IMR-90 (cell line): ENCODE measurements around the gene ALB. TPM values are rescaled to one million over a fixed set of nuclear protein-coding genes. Genes with fewer than 3 reads are reported as not detected.

Experiments used
- ATAC-seq: fragments of 200-7000 bp; cut with Tn5 transposase; 2 replicates; pipeline ENCODE4 v1.9.1; 2020; ENCODE audit warnings: low read depth, mild to moderate bottlenecking, moderate library complexity
- BruUV-seq: library from RNA; stranded (reverse); fragments of 400-500 nt; replicated peaks from 2 replicates; lab custom pipeline; 2021; lab: Mats Ljungman, UMichigan
- CTCF ChIA-PET: fragments of 300-600 bp; formaldehyde crosslinking; extraction: SDS; loops from one replicate; lab custom pipeline; 2021; ENCODE audit warnings: antibody characterized with exemption; lab: Yijun Ruan, JAX
- POLR2A ChIA-PET: fragments of 300-600 bp; sonication (Branson Sonifier 250); formaldehyde crosslinking; loops from one replicate; lab custom pipeline; 2022; ENCODE audit warnings: antibody characterized with exemption; ENCODE audit not compliant: unreplicated experiment; lab: Charles Lee
- DNase-seq: peaks from one replicate; pipeline ENCODE4 v3.0.0; 2013
- H2AFZ ChIP-seq: replicated peaks from 2 replicates; pipeline ENCODE3; 2013; ENCODE audit warnings: low read length, mild to moderate bottlenecking; ENCODE audit not compliant: poor library complexity
- H2AK5ac ChIP-seq: 2 replicates; pipeline ENCODE4 v1.6.1; 2013; ENCODE audit warnings: low read depth, low read length, inconsistent platforms
- H2AK9ac ChIP-seq: replicated peaks from 2 replicates; pipeline ENCODE3; 2013; ENCODE audit warnings: mild to moderate bottlenecking, low read depth, low read length, moderate library complexity; ENCODE audit not compliant: poor library complexity
- H2BK120ac ChIP-seq: 2 replicates; pipeline ENCODE4 v1.6.1; 2013; ENCODE audit warnings: low read depth, low read length, inconsistent platforms
- H2BK15ac ChIP-seq: 3 replicates; pipeline ENCODE4 v1.6.1; 2013; ENCODE audit warnings: low read depth, low read length, inconsistent platforms
- H2BK20ac ChIP-seq: 2 replicates; pipeline ENCODE4 v1.6.1; 2013; ENCODE audit warnings: low read depth, mild to moderate bottlenecking, inconsistent platforms, low read length, moderate library complexity
- H2BK5ac ChIP-seq: 2 replicates; pipeline ENCODE4 v1.6.1; 2013; ENCODE audit warnings: mild to moderate bottlenecking, low read depth, low read length, inconsistent platforms; ENCODE audit not compliant: poor library complexity, severe bottlenecking
- H3K14ac ChIP-seq: replicated peaks from 2 replicates; pipeline ENCODE4 v1.6.1; 2013; ENCODE audit warnings: low read depth, low read length, inconsistent platforms
- H3K18ac ChIP-seq: 2 replicates; pipeline ENCODE4 v1.6.1; 2013; ENCODE audit warnings: low read depth, low read length, control low read depth
- H3K23ac ChIP-seq: 2 replicates; pipeline ENCODE4 v1.6.1; 2013; ENCODE audit warnings: low read depth, low read length, inconsistent platforms
- H3K27ac ChIP-seq: 2 replicates; pipeline ENCODE4 v1.5.1; 2013; ENCODE audit warnings: mild to moderate bottlenecking, control low read depth, low read length; ENCODE audit not compliant: insufficient read depth
- H3K27me3 ChIP-seq: 2 replicates; pipeline ENCODE4 v1.6.1; 2013; ENCODE audit warnings: low read length; ENCODE audit not compliant: control insufficient read depth, insufficient read depth
- H3K36me3 ChIP-seq: 2 replicates; pipeline ENCODE4 v1.6.1; 2013; ENCODE audit warnings: low read length, mixed read lengths; ENCODE audit not compliant: control insufficient read depth, insufficient read depth
- H3K4ac ChIP-seq: 2 replicates; pipeline ENCODE4 v1.6.1; 2013; ENCODE audit warnings: low read depth, low read length, inconsistent platforms
- H3K4me1 ChIP-seq: 2 replicates; pipeline ENCODE4 v1.6.1; 2013; ENCODE audit warnings: low read length, mixed read lengths; ENCODE audit not compliant: control insufficient read depth, insufficient read depth
- H3K4me2 ChIP-seq: 2 replicates; pipeline ENCODE4 v1.6.1; 2013; ENCODE audit warnings: low read depth, mild to moderate bottlenecking, control low read depth, low read length, moderate library complexity
- H3K4me3 ChIP-seq: 2 replicates; pipeline ENCODE4 v1.5.1; 2013; ENCODE audit warnings: low read depth, mild to moderate bottlenecking, control low read depth, low read length, moderate library complexity; ENCODE audit not compliant: insufficient read depth
- H3K56ac ChIP-seq: 2 replicates; pipeline ENCODE4 v1.6.1; 2013; ENCODE audit warnings: low read length, inconsistent platforms; ENCODE audit not compliant: insufficient read depth; ENCODE audit errors: extremely low read depth
- H3K79me1 ChIP-seq, 2 experiments: 2 replicates each; pipeline ENCODE4 v1.6.1; 2013; ENCODE audit warnings: low read length in 2 of 2, inconsistent platforms in 1 of 2, low read depth in 1 of 2
- H3K9ac ChIP-seq: 2 replicates; pipeline ENCODE4 v1.6.1; 2013; ENCODE audit warnings: low read depth, low read length, control low read depth
- H3K9me1 ChIP-seq: 2 replicates; pipeline ENCODE4 v1.6.1; 2013; ENCODE audit warnings: low read length, inconsistent platforms; ENCODE audit not compliant: insufficient read depth
- H3K9me3 ChIP-seq: 2 replicates; pipeline ENCODE4 v1.6.1; 2013; ENCODE audit warnings: low read length; ENCODE audit not compliant: control insufficient read depth, insufficient read depth
- H4K20me1 ChIP-seq: 2 replicates; pipeline ENCODE4 v1.6.1; 2013; ENCODE audit warnings: low read length, inconsistent platforms; ENCODE audit not compliant: insufficient read depth
- H4K5ac ChIP-seq: 2 replicates; pipeline ENCODE4 v1.6.1; 2013; ENCODE audit warnings: mild to moderate bottlenecking, low read depth, low read length, control low read depth
- H4K8ac ChIP-seq, 2 experiments: 2 replicates each; pipeline ENCODE4 v1.6.1; 2013; ENCODE audit warnings: low read depth in 2 of 2, low read length in 2 of 2, control low read depth in 1 of 2, inconsistent platforms in 1 of 2
- H4K91ac ChIP-seq: 2 replicates; pipeline ENCODE4 v1.6.1; 2013; ENCODE audit warnings: low read depth, low read length, inconsistent platforms; ENCODE audit not compliant: insufficient read depth
- CHD1 ChIP-seq: IDR thresholded peaks from 2 replicates; pipeline ENCODE4 v1.6.1; 2012; ENCODE audit warnings: low read depth, low read length, improper control_type of control experiment
- CTCF ChIP-seq: conservative IDR thresholded peaks from 2 replicates; pipeline ENCODE4 v1.5.1; 2012; ENCODE audit warnings: mild to moderate bottlenecking, low read depth, low read length, improper control_type of control experiment
- MAFK ChIP-seq: IDR thresholded peaks from 2 replicates; pipeline ENCODE4 v1.6.1; 2012; ENCODE audit warnings: low read depth, low read length, improper control_type of control experiment
- MAZ ChIP-seq: IDR thresholded peaks from 2 replicates; pipeline ENCODE4 v1.6.1; 2012; ENCODE audit warnings: low read depth, mild to moderate bottlenecking, low read length, improper control_type of control experiment, moderate library complexity, borderline replicate concordance
- MXI1 ChIP-seq: IDR thresholded peaks from 2 replicates; pipeline ENCODE4 v1.6.1; 2012; ENCODE audit warnings: low read depth, mild to moderate bottlenecking, low read length, moderate library complexity, borderline replicate concordance
- NFE2L2 ChIP-seq: fragments of 150-350 bp; IDR thresholded peaks from 2 replicates; pipeline ENCODE4 v1.6.1; 2016; ENCODE audit warnings: low read depth, mild to moderate bottlenecking, low read length
- POLR2A ChIP-seq: IDR thresholded peaks from 2 replicates; pipeline ENCODE4 v1.6.1; 2012; ENCODE audit warnings: mild to moderate bottlenecking, low read depth, low read length
- RAD21 ChIP-seq: IDR thresholded peaks from 2 replicates; pipeline ENCODE4 v1.6.1; 2012; ENCODE audit warnings: low read length, improper control_type of control experiment
- RCOR1 ChIP-seq: IDR thresholded peaks from 2 replicates; pipeline ENCODE4 v1.6.1; 2012; ENCODE audit warnings: mild to moderate bottlenecking, low read length, improper control_type of control experiment; ENCODE audit not compliant: insufficient replicate concordance
- RFX5 ChIP-seq: IDR thresholded peaks from 2 replicates; pipeline ENCODE4 v1.8.0; 2012; ENCODE audit warnings: low read depth, mild to moderate bottlenecking, low read length, moderate library complexity
- WGBS, 2 experiments: methylation state at CpG; one replicate each; pipeline versions ENCODE4 v1.1.5 to v1.1.7; 2013; ENCODE audit warnings: missing lambda C conversion rate in 2 of 2; ENCODE audit not compliant: insufficient read length in 1 of 2; ENCODE audit errors: extremely low coverage in 2 of 2; 5-methylcytosine and 5-hydroxymethylcytosine counted together
- dilution Hi-C: fragments of 300-500 bp; cut with HindIII; formaldehyde crosslinking; loops from one replicate; pipeline ENCODE4 v1.14.3; 2018; ENCODE audit warnings: low sequenced_read_pairs; ENCODE audit not compliant: unreplicated experiment
- in situ Hi-C: fragments of 300-500 bp; cut with MboI; formaldehyde crosslinking; loops from 3 replicates; pipeline ENCODE4 v1.14.3; 2019; ENCODE audit warnings: low sequenced_read_pairs, inconsistent platforms, mixed read lengths
- intact Hi-C: fragments of 100-400 bp; cut with micrococcal nuclease; formaldehyde crosslinking; loops from 2 replicates; pipeline ENCODE4 v1.10.0; 2022
- polyA plus RNA-seq, 3 experiments: library from polyadenylated mRNA; depleted of rRNA; stranded (reverse); fragments of >200 nt; gene quantifications; 2 replicates each; pipeline ENCODE4 v1.2.3, GENCODE V29; 2012; ENCODE audit warnings: low replicate concordance in 1 of 3
- total RNA-seq: library from RNA; depleted of rRNA; stranded (reverse); fragments of >200 nt; gene quantifications from 2 replicates; pipeline ENCODE4 v1.2.3, GENCODE V29; 2012
- TF ChIP-seq, protein P1 (sequence below): fragments of 150-350 bp; IDR thresholded peaks from 2 replicates; pipeline ENCODE4 v1.6.1; 2017; ENCODE audit warnings: mild to moderate bottlenecking, antibody characterized with exemption, low read length, low read depth

Gene ALB
- total and polyA plus RNA-seq, 2 of the 4 experiments (the other 2 are of a cell fraction) = not detected

DNA sequence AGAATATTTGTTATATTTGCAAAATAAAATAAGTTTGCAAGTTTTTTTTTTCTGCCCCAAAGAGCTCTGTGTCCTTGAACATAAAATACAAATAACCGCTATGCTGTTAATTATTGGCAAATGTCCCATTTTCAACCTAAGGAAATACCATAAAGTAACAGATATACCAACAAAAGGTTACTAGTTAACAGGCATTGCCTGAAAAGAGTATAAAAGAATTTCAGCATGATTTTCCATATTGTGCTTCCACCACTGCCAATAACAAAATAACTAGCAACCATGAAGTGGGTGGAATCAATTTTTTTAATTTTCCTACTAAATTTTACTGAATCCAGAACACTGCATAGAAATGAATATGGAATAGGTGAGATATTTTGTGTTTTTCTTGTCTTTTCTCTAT is 31.9 kb downstream of the ALB start, which contains the start of gene AFP:
Gene AFP (plus strand): TSS at position 238 of the 400 bp plus-strand sequence. CDS start 42 bp downstream, at position 280.
- Histone ChIP-seq H2BK20ac (no peak within 1 kb of the TSS), H2AFZ (no peak within 1 kb of the TSS), H4K91ac (no peak within 1 kb of the TSS), H3K27me3 (peaks cover 4% of the 10 kb centered on the region), H3K56ac (no peak within 1 kb of the TSS), H2BK15ac (no peak within 1 kb of the TSS), H3K9me3 (no peaks in the 10 kb centered on the region), H3K18ac (no peak within 1 kb of the TSS), H3K4me3 (no peak within 1 kb of the TSS), H3K27ac (no peak within 1 kb of the TSS), H2BK120ac (no peak within 1 kb of the TSS), H3K36me3 (no peaks in the 10 kb centered on the region), H3K4ac (no peak within 1 kb of the TSS), H4K8ac (no peak within 1 kb of the TSS), H3K14ac (no peak within 1 kb of the TSS), H4K5ac (no peak within 1 kb of the TSS), H2BK5ac (no peak within 1 kb of the TSS), H3K4me2 (no peak within 1 kb of the TSS), H3K9ac (no peak within 1 kb of the TSS), H3K23ac (no peak within 1 kb of the TSS), H2AK9ac (no peak within 1 kb of the TSS), H3K79me1 (no peaks in the 10 kb centered on the region), H2AK5ac (no peak within 1 kb of the TSS), H3K4me1 (no peaks in the 10 kb centered on the region), H3K9me1 (no peaks in the 10 kb centered on the region), H4K20me1 (no peaks in the 10 kb centered on the region)
- no peak for DNase-seq
- in situ Hi-C loops (no loop called here), dilution Hi-C loops (no loop called here), intact Hi-C loops (no loop called here)
- POLR2A ChIA-PET = interaction anchor here (0.6 kb wide), 1 partner anchor 218 kb away, joined by 4 read pairs; no protein-coding TSS in a partner anchor
- no CpG with 5 or more reads among the region's 1 CpG for WGBS, 2 experiments
- TF ChIP-seq RAD21 (no peak), MAZ (no peak), RCOR1 (no peak), POLR2A (no peak), MXI1 (no peak), CTCF (no peak), NFE2L2 (no peak), RFX5 (no peak), MAFK (no peak), CHD1 (no peak)
- TF ChIP-seq, protein P1, sequence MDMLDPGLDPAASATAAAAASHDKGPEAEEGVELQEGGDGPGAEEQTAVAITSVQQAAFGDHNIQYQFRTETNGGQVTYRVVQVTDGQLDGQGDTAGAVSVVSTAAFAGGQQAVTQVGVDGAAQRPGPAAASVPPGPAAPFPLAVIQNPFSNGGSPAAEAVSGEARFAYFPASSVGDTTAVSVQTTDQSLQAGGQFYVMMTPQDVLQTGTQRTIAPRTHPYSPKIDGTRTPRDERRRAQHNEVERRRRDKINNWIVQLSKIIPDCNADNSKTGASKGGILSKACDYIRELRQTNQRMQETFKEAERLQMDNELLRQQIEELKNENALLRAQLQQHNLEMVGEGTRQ = no peak
- CTCF ChIA-PET = interaction anchor here (2.2 kb wide), 1 partner anchor 10 kb away, joined by 5 read pairs; no protein-coding TSS in a partner anchor
- ATAC-seq = no peak
- BruUV-seq = no TSS peak
